GM15510 (cell line): ENCODE data around the gene CCDC91.

Source experiments
- POLR2A ChIP-seq: IDR thresholded peaks from 3 replicates; pipeline ENCODE4 v1.6.1; 2011; ENCODE audit warnings: borderline replicate concordance; ENCODE audit not compliant: insufficient read length; ENCODE audit errors: extremely low read depth

The CCDC91 gene

DNA sequence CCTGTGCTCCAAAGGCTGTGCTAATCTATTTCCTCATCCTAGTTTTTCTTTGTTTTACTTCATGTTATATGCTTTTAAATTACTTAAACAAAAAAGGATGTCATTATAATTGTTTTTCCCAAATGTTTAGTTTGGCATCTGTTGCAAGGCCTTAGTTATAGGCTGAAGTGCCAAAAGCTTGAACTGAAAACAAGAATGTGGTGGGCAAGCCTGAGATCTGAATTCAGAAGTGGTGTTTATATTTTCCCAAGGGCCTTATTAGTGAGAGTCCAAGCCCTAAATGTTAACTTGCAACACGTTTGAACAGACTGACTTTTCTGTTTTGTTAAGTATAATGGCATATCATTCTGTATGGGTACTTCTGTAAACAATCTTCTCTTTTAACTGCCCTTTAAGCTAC, 326.8 kb downstream of the CCDC91 start:
- no peak for TF ChIP-seq POLR2A

DNA sequence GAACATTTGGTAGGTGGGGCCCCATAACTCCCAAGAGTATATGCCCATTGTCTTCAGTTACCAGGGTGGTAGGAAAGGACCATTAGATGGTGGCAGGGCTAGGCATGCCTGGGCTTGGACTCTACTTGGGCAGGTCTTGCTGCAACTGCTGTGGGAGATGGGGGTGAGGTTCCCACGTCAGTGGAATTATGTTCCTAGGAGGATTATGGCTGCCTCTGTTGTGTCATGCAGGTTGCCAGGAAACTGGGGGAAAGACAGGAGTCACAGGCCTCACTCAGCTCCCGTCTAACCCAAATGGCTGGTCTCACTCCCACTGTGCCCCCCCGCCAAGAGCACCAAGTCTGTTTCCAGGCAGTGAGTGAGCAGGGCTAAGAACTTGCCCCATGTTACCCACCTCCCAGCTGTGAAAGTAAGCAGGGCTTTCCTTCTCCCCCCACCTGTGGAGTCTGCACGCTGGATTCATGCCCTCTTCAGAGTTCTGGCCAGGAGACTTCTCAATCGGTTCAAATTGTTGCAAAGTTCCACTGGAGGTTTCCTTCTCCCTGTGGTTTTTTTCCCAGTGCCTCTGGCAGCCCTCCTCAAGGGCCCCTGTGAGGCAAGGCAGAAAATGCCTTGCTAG, 337.5 kb downstream of the CCDC91 start:
- TF ChIP-seq POLR2A, result no peak

DNA sequence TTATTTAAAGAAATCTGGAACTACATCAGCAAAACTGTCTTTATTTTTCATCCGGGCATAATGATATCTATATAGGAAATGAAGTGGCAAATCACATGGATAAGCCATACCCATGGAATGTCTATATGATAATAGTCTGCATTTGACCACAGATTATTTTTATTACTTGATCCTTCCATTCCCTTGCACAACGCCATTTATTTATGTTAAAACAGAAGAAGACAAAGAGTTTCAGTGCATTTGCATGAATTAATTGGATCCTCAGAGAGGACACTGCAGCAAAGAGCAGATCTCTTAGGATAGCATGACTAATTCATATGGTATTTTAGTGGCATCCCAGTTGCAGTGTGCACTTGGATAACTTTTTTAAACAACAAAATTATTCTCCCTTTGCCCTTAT, 345.0 kb downstream of the CCDC91 start:
- TF ChIP-seq POLR2A, result no peak

DNA sequence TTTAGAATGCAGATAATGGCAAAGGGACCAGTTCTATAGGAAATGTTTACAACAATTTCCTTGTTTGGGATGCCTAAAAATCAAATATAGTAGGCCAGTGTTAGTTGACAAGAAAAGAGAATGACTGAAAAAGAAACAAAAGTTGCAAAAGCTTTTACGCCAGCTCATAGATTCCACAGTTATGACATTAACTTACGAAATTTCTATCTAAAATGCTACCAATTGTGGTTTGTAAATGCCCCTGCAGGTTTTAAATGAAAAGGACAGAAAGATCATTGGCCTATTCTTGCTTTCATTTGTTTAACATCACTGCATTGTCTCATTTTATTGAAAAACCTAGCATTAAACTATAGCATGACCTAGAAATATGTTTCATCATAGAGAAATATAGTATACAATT, 345.8 kb downstream of the CCDC91 start:
- no peak for TF ChIP-seq POLR2A

DNA sequence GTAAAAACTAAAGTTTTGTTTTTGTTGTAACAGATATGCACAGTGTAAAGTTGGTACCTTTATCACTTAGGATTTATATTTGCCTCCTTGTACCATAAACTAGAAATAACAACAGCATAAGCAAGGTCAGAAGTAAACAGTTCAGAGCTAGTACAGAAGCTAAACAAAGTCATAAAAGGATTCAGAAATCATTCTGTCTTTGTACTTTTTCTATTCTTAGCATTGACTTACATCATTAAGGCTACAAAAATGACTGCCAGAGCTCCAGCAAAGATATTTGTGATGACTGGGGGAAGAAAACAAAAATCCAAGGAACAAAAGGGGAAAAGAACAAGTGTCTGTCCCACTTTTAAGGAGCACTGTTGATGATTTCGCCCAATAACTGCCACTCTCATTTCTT, 347.2 kb downstream of the CCDC91 start:
- TF ChIP-seq POLR2A, result no peak

DNA sequence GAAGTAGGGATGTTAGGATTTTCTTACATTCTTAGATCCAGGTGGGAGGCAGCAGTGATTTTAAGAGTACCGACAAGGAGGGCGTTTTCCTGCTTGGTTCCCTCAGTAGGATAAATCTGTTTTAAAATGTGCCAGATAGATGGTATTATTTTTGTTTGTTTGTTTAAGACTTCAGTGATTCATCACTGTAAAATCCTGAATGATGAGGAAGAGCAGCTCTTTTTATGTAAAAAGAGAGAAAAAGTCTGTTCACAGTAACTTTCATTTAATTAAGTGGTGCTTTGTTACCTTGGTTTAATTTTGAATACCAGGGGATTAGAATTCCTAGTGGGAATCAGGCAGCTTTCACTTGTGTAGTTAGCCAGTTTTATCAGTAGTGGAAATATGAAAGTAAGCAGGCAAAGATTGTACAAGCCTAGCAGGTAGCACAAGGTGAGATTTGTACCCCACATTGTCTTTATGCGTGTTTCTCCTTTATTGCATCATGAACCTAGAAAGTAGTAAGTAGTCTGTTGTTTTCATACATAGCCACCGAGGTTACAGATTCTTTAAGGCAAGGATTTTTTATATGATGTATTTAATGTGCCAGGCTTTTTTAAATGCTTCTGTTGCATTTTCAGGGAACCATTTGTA, 349.6 kb downstream of the CCDC91 start:
- no peak for TF ChIP-seq POLR2A

DNA sequence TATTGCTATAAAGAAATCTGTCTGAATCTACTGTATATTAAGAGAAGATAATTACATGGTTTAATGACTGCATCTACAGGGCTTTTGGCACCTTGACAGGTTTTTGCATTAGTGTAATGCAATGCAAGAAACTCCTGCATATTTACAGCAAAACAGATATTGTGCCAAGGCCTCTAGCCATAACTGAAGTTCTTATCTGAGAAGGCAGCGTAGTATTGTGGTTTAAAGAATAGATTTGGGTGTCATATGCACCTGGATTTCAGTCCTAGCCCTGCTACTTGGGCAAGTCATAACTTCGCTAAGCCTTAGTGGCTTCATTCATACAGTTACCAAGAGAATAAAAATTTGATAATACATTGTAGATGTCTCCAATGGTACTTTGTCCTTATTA, 350.1 kb downstream of the CCDC91 start:
- TF ChIP-seq POLR2A, result no peak

DNA sequence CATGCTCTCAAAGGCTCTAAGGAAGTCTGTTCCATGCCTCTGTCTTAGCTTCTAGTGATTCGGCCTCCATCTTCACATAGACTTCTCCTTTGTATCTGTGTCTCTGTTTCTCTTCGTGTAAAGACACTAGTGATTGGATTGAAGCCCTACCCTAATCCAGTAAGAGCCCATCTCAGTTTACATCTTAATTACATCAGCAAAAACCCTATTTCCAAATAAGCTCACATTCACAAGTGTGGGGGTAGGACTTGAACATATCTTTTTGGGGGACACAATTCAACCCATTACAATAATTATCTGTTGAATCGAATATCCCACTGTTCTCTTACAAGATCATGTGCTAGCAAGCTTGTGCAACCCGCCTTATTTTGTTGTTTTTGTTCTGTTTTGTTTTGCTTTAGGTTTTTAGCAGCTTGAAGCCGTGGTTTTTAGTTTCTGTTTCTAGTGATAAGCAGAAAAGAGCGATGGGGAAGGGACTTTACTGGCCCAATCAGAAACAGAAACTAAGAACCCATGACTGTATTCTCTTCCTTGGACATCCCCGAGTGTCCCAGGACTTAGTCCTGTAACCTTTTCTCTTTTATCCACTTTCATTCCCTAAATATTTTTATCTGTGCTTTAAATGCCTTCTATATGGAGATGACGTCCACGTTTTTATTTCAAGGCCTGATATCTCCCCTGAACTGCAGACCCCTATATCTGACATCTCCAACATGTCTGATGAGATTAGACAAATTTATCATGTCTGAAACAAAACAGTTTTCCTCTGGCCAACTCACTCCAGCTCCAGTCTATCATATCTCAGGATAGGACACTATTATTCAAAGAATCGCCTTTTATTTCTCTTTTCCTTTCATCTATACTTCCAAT, 353.0 kb downstream of the CCDC91 start:
- no peak for TF ChIP-seq POLR2A

DNA sequence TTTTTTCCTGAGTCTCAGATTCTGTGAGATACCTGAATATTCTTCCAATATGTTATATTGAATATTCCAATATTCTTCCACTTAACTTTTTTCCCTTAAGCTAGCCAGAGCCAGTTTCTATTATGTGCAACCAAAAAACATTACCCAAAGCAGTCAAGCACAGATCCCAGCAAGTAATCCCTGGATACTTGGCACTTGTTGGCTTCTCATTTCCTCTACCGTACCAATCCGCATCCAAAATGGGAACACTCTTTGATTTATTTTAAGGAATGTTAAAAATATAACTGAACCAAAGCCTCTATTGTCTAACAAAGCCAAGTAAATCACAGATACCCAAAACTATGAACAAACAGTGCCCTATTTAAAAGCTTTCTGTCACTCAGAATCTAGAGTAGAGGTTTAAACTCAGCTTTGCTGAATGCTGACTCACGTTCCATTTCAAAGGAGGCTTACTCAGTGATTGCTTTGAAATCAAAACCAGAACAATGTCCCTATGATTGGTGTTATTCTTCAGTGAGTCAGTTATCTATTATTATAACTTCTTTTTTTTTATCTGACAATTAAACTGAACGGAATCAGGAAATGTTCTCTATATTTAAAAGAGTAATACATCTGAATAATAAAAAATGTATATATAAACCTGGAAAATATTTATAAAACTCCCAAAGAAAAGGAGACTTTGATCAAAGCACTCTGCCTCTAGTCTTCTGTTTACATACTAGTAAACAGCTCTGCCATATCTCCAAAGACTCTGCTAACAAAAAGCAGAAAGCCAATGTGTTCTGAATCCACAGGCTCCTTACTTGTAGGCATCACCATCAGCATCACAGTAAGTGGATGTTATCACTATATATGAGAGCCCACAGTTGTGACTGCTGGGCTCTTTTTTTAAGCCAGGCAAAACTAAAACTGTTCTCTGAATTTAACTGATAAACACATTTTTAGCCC, 360.8 kb downstream of the CCDC91 start:
- no peak for TF ChIP-seq POLR2A

DNA sequence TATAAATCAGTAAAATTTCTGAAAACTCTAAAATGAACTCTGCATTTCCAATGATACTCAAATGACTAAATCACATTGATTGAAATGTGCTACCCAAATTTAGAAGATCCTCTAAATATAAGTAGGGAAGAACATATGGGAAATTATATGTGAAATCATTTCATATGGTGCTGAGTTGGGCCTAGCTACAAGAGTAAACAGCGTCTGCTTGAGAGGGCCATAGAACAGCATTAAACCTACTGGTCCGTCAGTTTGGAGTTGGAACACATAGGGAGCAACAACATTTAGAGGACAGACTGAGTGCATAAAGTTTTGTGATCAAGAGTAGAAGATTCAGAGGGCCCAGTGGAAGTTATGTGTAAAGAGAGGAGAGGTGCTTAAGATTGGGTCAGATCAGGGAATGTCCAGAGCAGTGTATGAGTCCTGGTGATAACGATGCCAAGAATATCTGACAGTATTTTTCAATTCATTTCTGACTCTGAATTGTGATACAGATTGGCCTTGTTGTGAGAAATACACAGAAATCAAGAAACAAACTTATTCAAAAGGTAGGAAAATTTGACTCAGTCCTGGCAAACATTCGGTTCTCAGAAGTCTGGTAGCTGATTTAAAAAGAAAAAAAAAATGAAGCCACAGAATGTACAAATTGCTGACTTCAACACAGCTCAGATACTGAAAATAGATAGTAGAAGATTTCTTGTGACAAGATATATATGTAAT, 362.2 kb downstream of the CCDC91 start:
- no peak for TF ChIP-seq POLR2A

DNA sequence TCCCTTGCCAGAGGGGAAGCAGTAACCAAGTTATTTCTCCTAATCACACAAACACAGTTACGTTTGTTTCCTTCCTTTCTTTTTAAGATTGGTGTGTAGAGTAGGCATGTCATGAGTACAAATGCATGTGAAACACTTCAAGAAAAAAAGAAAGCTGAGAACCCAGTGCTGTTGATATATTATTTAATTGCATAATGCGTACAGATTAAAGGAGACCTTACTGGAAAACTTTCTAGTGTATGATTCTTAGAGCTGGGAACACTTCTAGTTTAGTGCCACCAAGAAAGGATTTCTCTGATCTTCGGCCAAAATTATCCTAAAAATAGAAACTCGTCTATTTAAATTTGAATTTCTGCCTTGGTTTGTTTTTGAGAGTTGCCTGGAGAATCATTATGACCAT, 365.5 kb downstream of the CCDC91 start:
- no peak for TF ChIP-seq POLR2A

DNA sequence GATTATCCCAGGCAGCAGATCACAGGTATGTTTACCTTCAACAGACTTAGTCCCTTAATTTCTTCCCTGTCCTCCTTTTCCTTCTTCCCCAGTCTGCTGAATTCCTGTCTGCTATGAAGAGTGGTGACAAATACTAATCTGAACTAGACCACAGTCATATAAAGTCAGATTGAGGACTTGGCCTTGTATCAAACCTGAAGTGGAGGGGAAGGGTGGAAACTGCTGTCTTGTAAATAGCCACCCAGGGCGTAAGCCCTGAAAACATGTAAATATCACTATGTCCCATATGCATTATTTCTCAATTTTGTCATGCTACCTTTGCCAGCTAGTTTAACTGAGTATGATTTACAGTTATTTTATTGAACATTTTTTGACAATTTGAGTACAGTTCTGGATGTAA, 368.0 kb downstream of the CCDC91 start:
- no peak for TF ChIP-seq POLR2A

DNA sequence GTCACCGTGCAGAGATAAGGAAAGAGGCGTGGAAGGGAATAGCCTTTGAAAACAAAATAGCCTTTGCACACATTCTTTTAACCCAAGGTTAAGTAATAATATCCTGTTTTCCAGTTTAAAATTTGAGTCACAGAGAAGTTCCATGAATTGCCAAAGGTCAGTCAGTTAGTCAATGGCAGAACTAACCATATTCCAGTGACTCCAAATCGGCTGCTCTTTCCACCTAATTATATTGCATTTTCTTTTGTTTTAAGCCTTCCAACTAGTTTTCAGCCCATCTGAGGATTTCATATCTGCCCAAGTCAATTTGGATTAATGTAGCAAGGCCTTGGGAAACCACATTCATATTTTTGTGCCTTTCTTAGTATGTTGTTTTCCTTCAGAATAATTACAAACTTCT, 373.0 kb downstream of the CCDC91 start:
- no peak for TF ChIP-seq POLR2A

DNA sequence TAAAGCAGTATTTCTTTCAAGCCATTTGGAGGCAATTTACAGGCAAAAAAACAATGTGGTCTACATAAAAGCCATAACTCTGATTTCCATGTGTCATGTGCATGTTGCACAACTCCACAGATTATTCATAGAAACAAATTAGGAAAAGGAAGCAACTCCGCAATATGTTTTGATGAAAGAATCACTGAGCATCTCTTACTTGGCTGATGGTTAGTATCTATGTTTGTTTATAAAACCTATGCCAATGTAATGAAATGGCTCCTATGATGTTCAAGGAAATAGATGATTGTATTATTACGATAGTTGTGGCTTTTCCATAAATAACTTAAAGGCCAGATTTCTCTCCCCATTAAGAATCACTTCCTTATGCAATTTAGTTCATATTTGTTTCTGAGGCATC, 373.7 kb downstream of the CCDC91 start:
- TF ChIP-seq POLR2A, result no peak
